HG03039 (cell line): Measurements from ENCODE around the gene HACD4.
"Not testable (repeated sequence)": the region's sequence is repeated elsewhere in the genome, so short reads cannot be mapped to it uniquely, and the experiment has no call there.

ENCODE experiments used
- ATAC-seq: cut with Tn5 transposase; IDR thresholded peaks from one replicate; pipeline ENCODE4 v1.9.1; 2021; ENCODE audit warnings: mild to moderate bottlenecking, moderate library complexity; ENCODE audit not compliant: unreplicated experiment

The HACD4 gene

DNA sequence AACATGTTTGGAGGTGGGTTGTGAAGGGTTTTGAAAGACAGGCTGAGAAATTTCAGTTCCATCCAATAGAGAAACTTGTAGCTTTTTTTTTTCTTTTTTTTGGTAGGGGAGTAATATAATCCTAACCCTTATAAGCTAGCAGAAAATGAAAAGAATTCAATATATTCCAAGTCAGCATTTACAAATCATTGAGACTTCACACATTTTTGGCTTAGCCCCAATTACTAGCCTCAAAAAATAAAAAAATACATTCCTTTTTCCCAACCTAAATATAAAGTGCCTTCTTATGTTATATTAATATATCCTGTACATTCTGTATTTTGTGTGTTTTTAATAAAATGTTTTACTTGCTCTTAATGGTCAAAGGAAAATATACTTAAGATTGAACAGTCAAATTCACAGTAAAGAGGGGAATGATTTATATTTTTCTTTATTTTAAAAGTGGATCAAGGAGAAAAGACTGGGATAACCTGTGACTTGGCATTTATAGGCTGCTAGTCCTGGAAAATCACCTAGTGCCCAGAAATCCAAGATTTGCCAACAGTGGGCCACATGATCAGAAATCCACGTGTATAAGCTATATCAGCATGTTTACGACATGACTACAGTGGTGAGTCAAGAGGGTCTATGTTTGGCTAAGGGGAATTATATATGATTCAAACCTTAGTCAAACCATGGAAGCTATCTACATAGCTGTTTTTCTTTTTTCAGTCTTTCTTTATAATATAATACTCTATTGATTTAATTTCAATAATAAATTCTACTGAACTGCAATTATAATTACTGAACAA, 14.5 kb downstream of the HACD4 start:
- no peak for ATAC-seq

DNA sequence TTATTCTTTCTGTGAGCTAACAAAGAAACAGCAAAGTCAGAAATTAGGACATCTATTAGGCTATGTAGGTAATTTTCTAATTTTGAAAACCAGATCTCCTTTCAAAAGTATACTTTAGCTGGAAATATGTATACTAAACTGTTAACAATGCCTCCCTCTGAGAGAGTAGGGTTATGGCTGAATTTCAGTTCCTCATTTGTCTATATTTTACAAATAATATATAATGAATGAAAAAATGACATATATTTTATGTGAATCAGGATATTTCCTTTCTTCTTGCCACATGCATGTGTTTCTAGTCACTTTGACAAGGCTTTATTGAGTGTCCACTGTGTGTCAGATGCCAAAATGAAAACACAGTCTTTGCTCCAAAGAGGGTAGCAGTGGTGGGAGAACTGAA, 15.4 kb downstream of the HACD4 start:
- ATAC-seq: no peak

DNA sequence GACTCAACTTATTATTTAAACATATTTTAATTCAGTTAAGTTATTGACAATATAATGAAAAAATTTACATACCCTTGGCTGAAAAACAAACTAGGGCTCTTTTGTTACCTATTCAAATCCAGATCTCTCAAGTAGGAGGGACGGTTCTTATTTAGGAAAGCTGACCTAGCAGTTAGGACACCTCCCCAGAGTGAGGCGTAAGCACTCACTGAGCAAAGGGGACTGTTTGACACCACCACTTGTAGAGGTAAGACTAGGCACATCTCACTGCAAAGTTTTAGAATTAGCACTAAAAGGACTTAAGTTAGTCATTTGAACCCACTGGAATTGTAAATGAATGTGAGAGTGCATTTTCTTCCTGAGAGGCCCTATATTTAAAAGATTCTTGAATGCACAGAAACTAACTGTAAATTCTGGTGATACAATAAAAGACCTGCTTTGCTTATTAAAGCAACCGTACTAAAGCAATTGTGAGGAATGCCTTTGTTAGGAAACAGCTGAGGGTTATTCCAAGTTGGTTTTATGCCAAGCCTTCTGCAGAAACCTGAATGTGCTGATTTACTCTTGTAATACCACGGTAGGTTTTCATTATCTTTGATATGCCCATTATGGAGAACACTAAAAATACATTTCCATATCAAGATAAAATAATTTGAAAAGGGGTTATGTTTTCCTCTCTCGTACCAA, 16.2 kb downstream of the HACD4 start:
- ATAC-seq: no peak

DNA sequence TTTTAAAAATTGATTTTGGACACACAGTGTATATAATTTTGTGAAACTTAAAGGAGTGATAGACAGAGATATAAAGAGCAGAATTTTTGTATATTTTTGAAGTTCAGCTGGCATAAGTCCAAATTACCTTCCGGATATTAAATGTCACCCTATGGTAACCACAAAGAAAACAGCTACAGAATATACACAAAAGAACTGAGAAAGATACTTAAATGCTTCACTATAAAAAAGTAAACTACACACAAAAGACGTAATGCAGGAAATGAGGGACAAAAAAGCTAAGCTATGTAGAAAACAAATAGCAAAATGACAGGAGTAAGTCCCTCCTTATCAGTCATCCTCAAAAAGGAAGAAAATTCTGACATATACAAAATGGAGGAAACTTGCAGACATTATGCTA, 29.4 kb downstream of the HACD4 start:
- no peak for ATAC-seq

DNA sequence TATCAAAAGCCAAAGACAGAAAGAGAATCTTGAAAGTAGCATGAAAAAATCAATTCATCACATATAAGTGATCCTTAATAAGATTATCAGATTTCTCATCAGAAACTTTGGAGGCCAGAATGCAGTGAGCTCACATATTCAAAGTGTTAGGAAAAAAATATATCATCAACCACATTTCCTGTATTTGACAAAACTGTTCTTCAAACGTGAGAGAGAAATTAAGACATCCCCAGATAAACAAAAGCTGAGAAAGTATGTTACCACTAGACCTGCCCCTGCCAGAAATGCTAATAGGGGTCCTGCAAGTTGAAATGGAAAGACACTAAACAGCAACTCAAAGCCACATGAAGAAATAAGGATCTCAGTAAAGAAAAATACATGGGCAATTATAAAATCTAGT, 29.9 kb downstream of the HACD4 start:
- no peak for ATAC-seq

DNA sequence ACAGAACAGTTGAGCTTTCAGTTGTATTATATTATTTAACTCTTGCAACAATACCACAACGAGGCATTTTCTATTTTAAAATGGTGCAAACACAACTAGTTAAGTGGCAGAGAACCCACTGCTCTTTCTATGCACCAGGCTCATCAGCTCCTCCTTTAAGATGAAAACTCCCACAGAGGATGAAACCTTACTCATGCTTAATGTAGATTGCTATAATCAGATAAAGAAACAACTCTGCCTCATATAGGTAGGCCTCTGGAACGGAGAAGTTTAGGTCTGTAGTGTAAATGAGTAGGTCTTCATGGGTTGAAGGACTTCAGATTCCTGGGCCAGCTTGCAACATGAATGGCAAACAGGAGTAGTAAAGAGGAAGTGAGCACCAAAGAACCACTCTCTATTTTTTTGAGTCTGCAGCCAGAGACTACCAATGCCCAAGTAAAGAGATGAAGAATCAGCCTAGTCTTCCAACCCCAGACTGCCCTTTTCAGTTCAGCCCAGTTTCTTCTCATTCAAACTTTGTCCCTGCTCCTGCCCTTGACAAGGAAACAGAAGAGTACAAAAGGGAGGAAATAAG, 33.9 kb downstream of the HACD4 start:
- ATAC-seq: peak; percentile 73

DNA sequence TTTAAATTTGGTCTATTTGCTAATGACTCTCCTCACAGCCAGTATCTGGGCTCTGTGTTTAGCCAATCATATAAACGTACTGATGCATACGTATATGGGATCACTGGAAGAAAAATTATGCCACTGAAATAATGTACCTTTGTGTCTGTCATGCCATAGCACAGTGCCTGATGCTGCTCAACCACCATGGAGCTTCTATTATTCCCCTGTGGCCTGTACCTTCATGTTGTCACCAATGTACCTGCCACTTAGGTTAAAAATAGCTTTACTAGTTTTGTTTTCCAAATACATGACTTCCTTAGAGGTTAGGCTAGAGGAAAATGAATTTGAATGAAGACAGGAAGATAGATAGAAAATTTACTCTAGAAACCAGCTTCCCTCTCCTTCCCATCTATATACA, 34.6 kb downstream of the HACD4 start:
- no peak for ATAC-seq

DNA sequence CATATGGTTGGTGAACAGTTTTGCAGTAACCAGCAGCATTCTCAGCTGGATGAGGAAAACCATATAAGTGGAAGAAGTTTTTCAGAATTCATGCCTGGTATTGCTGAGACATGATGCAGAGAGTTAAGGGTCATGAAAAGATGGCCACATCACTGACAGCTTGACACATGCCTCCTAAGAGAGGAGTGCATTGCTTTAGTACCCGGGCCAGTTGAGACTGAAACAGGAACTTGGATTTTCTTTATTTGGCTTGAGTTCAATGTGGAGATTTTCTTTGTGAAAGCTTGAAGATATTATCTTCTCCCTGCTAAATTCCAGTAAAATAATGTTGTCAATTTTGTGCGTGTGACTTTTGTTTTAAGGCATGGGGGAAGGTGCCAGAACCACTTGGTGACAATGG, 35.8 kb downstream of the HACD4 start:
- no peak for ATAC-seq

DNA sequence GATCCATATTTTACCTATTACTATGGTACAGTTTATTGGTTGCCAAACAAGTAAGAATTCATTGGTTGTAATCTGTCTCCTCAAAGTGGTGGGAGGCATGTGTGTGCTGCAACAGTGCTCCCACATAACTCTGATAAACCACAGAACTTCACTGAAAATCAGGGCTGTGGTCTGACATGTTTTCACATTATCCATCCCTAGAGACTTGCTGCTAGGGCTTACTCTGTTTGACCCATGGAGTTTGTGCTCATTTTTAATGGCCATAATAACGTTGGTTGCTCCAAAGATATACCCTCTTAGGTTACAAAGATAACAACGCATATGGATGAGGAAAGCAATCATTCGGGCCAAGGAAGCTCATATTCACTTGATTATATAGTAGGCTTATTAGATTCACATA, 37.0 kb downstream of the HACD4 start:
- no peak for ATAC-seq

DNA sequence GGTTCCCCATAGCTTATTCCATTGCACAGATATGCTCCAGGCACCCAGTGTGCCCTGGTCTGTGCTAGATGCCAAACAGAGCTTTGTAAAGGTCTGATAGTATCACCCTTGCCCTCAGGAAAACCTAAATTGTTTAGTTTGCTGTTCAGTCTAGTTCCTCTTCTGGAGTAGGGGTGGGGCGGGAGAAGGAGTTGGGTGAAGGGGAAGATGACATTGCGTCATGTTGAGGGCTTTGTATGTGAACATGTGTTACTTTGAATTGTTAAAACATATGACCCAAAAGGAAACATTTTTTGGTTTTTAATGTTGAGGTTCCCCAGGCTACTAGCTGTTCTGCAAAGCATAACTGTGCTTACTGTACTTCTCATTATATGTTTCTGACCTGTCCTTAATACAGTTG, 40.6 kb downstream of the HACD4 start:
- ATAC-seq: no peak

DNA sequence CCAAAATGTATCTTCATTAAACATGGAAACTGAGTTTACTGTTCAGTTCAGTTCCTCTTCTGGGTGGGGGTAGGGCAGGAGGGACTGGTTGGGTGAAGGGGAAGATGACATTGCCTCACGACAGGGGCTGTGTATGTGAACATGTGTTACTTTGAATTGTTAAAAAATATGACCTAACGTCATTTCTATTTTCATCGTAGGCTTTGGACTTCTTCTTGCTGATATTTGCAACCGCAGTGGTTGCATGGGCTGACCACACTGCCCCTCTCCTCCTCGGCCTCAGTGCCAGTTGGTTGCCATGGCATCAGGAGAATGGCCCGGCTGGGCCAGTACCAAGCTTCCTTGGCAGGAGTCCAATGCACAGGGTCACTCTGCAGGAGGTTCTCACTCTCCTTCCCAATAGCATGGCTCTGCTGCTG, 41.5 kb downstream of the HACD4 start:
- no peak for ATAC-seq

DNA sequence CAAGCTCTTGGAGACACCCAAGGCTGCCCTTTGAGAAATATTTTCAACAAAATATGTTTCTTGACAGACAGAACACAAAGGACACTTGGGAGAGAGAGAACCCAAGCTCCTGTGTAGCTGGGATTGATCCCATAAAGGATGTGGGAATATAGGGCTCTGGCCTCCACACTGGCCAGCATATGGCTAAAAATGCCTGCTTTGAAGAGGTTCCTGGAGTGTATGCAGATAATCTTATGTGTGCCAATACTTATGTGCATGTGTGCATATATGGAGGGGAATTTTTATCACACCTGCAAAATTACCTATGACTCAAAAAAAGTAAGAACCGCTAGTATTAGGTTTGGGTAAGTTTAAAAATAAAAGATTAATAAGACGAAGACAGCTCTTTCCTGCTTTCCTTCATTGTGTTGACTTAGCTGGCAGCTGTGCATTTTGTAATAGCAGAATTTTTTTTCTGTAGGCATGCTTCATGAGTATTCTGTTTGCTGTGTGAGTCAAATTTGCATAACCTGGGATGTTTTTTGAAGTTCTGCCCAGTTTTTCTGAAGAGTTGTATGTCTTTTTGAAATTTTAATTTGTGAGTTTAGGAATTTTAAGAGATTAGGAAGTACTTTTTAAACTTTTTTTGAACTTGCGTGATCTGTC, 42.6 kb downstream of the HACD4 start:
- ATAC-seq: no peak

DNA sequence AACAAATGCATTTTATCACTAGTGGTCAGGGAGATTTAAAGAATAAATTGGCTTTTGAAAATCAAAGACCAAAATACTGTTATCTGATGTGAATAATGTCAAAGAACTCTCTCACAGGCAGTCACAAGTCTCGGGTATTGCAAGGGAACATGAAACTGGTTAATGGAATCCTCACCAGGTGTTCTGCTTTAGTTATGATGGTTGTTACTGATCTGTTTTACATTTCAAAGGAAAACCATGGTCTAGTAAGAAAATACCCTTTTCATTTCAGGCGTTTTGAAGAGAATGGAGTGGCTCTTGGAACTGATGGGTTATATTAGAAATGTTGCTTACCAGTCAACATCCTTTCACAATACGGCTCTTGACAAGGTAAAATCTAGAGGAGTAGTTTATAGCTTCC, 43.4 kb downstream of the HACD4 start:
- ATAC-seq: no peak

DNA sequence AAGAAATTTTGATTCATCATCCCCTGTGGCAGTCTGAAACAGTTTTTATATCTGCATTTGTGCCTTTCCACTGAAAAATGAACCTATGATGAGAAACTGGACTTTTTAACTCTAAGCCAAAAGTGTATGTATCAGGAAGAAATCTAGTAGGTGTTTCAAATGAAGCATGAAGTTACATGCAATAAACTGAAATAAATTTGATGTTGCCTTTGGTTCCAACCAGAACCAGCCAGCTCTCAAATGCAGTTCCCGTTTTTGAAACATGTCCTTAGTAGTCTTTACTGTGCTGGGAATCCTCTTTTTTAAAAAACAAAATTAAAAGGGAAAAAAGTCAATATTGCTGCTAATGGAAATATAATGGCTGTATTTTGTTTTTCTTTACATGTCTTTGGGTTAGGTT, 43.9 kb downstream of the HACD4 start:
- ATAC-seq: no peak

DNA sequence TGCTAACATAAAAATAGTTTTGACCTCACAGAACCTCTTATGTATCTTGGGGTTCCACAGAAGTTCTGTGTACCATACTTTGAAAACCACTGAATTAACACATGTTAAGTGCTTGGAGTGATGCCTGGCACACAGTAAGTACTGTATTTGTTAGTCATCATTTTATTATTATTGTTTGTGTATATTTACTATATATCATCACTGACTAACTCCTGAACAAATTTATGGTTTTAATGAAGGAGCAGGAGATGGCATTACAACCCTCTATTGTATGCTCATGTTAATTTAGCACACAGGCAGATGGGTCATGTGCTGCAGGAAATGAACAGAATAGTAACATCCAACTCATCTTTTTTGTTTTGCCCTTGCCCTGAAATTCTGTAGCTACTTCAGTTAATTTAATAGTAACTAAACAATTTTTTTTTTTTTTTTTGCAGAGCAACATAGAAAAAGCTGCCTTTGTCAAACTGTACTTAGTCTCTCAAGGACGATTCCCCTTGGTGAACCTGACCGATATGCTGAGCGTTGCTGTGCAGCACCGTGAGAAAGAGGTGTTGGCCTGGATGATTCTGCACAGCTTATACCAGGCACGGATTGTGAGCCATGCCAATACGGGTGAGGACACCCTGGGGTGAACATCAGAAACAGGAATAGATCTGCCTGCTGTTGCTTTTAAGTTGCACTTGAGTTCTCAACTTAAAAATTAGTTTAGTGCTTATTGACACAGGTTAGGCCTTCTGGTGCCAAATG, 45.4 kb downstream of the HACD4 start:
- no peak for ATAC-seq

DNA sequence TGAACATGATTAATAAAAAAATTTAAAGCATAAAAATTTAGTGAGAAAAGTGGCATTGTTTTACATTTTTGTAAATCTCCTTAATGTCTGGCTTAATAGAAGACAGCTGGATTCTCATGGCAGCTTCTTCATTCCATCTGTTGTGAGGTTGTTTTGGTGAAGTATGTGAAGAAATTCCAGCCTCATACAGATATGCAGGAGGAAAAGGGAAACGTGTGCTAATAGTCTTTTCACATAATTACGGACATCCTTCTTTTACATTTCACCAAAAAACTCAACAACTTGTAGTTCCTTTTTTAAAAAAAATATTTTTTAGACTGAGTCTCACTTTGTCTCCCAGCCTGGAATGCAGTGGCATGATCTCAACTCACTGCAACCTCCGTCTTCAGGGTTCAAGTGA, 46.9 kb downstream of the HACD4 start:
- ATAC-seq: no peak

DNA sequence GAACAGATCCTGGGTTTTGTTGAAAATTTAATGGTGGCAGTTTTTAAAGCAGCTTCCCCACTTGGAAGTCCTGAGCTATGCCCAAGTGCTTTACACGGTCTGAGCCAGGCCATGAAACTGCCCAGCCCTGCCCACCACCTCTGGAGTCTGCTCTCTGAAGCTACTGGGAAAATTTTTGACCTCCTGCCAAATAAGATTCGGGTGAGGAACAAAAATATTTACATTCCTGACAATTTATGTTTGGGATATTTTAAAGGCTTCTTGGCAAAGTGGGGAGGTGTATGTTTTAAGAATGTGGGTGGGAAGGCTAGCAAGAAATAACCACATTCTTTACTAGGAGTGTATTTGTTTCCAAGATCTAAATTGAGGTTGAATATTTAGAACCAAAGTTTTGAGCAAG, 50.0 kb downstream of the HACD4 start:
- ATAC-seq: no peak

DNA sequence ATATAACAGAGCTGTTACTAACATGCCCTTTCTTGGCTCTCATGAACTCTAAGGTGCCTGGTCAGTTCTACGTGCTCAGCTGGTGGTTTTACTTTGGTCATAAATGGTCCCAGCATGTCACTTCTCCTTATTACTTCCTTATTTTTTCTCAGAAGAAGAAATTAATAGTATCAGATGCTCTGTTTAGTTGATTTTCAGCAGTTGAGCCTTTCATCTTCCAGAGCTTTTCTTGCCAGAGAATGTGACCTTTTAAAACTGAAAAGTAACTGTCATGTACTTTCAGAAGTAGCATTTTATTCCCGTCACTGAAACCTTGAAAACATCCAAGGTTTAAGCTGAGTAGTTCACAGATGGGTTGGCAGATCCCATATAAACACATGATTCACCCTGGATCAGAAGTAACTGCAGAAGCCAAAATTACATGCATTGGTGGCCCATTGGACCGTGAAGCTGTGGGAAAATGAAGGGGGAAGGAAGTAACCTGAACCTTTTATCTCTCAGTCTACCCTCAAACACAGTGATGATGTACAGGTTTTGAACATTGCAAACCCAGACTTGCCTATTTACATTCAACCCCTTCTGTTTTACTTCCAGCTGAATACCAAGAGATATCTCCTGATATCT, 50.5 kb downstream of the HACD4 start:
- peak; percentile 49 for ATAC-seq

DNA sequence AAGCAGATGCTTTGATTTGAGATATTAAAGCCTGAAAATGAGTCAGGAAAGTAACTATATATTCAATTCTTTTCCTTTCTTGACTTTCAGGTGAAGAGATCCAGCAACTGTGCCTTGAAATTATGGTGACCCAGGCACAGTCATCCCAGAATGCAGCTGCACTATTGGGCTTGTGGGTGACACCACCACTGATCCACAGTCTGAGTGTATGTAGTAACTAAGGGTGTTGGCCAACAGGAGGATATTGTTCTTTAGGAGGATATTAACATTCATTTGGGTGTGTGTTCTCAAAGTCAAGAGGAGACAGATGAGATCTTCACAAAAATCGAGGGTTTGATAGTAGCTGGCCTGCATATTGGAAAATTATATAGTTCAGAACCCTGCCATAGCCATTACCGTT, 53.2 kb downstream of the HACD4 start:
- no peak for ATAC-seq

DNA sequence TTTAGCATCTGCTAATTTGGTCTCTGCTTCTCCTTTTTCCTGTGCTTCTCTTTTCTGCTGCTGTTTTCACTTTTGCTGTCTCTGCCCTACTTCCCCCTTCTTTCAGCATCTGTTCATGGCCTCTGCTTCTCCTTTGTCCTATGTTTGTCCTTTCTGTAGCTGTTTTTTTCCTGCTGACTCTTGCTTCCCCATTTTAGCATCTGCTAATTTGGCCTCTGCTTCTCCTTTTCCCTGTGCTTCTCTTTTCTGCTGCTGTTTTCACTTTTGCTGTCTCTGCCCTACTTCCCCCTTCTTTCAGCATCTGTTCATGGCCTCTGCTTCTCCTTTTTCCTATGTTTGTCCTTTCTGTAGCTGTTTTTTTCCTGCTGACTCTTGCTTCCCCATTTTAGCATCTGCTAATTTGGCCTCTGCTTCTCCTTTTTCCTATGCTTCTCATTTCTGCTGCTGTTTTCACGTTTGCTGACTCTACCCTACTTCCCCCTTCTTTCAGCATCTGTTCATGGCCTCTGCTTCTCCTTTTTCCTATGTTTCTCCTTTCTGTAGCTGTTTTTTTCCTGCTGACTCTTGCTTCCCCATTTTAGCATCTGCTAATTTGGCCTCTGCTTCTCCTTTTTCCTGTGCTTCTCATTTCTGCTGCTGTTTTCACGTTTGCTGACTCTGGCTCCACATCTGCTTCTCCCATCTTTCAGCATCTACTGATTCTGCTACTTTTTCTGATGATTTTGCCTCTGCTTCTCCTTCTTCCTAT, 57.1 kb downstream of the HACD4 start:
- not testable (repeated sequence) for ATAC-seq
